GM19193 (cell line): ENCODE data around the gene TBC1D2B.

ENCODE experiments used
- POLR2A ChIP-seq: IDR thresholded peaks from 4 replicates; pipeline ENCODE4 v1.6.1; 2011; ENCODE audit not compliant: insufficient read depth, insufficient read length; ENCODE audit errors: extremely low read depth

TBC1D2B gene

GRCh38 chr15:78067328-78068228 lies 9.9 kb downstream of the TBC1D2B start:
- TF ChIP-seq POLR2A, result no peak

GRCh38 chr15:78065973-78066946 lies 11.3 kb downstream of the TBC1D2B start:
- peak; percentile 42 for TF ChIP-seq POLR2A

- no peak for TF ChIP-seq POLR2A
Measured at GRCh38 chr15:78065284-78065872, 12.1 kb downstream of the TBC1D2B start.

GRCh38 chr15:78064544-78064943 lies 13.0 kb downstream of the TBC1D2B start:
- TF ChIP-seq POLR2A, result no peak

- no peak for TF ChIP-seq POLR2A
Measured at GRCh38 chr15:78063970-78064385, 13.5 kb downstream of the TBC1D2B start.

- no peak for TF ChIP-seq POLR2A
Measured at GRCh38 chr15:78063217-78063616, 14.3 kb downstream of the TBC1D2B start.

- no peak for TF ChIP-seq POLR2A
Measured at GRCh38 chr15:78061963-78062427, 15.5 kb downstream of the TBC1D2B start.

- no peak for TF ChIP-seq POLR2A
Measured at GRCh38 chr15:78060232-78060631, 17.3 kb downstream of the TBC1D2B start.

GRCh38 chr15:78059110-78059839 lies 18.2 kb downstream of the TBC1D2B start:
- no peak for TF ChIP-seq POLR2A

- no peak for TF ChIP-seq POLR2A
Measured at GRCh38 chr15:78058401-78058935, 19.0 kb downstream of the TBC1D2B start.

GRCh38 chr15:78057803-78058202 lies 19.7 kb downstream of the TBC1D2B start:
- no peak for TF ChIP-seq POLR2A

- no peak for TF ChIP-seq POLR2A
Measured at GRCh38 chr15:78056714-78057269, 20.7 kb downstream of the TBC1D2B start.

GRCh38 chr15:78055919-78056713 lies 21.4 kb downstream of the TBC1D2B start:
- TF ChIP-seq POLR2A, result no peak
